ENCODE measurements around the gene TMEM37. TPM values are rescaled to one million over a fixed set of nuclear protein-coding genes. Genes with fewer than 3 reads are reported as not detected.

TMEM37 gene
- polyA plus RNA-seq, 1 donor = 8.3 TPM

- DNase-seq (ENCODE audit: low read depth) = no peak
Measured at GRCh38 chr2:119455066-119455718, 23.5 kb downstream of the TMEM37 start.

DNA sequence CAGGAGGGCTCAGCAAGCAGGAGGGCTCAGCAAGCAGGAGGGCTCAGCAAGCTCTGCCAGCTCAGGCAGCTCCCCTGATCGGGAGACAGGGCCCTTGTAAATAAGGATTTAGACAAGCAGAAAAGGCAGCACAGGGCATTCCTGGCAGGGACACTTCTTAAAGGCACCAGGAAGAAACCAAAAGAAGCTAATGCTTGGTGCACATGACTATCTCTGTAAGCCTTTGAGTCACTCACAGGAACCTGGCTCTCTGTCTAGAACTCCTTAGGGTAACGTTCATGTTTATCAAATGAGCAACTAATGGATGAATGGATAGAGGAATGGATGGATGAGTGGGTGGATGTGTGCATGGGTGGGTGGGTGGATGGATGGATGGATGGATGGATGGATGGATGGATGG is 28.4 kb downstream of the TMEM37 start:
- no peak for DNase-seq (ENCODE audit: low read depth)

DNA sequence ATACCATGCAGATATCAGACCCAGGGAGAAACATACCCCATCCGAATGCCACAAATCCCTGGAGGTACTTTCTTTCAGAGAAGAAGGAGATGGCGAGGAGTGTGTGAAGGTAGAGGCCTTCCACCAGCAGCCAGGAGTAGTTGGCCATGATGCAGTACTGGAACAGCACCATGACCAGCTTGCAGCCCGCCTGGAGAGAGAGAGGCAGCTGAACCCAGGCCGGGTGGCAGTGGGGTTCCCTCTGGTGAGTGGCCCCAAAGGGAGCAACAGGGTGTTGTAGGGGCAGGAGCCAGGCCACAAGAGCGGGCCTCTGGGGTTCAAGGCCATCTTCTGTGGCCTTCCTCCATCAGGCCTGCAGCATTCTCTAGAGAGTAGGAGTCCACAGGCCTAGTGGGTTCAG is 30.2 kb downstream of the TMEM37 start:
- DNase-seq (ENCODE audit: low read depth) = no peak

DNA sequence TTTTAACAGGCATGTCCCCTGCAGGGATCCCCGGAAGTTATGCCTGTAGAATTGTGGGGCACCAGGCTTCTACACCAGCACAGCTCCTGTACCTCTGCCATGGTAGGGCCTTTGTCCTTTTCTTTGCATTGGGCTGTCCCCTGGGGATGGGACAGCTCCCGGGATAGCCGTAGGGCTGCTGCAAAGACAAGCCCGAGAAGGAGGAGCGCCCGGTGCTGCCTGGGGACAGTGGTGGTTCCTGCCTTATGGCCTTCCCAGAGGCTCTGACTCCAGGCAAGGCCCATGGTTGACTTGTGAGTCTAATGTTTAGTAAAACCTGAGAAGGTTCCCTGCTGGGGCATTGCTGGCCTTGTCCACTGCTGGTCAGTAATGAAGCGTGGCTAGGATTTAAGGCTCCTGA is 30.9 kb downstream of the TMEM37 start:
- no peak for DNase-seq (ENCODE audit: low read depth)

- no peak for DNase-seq (ENCODE audit: low read depth)
Measured at GRCh38 chr2:119463136-119463535, 31.5 kb downstream of the TMEM37 start.

DNA sequence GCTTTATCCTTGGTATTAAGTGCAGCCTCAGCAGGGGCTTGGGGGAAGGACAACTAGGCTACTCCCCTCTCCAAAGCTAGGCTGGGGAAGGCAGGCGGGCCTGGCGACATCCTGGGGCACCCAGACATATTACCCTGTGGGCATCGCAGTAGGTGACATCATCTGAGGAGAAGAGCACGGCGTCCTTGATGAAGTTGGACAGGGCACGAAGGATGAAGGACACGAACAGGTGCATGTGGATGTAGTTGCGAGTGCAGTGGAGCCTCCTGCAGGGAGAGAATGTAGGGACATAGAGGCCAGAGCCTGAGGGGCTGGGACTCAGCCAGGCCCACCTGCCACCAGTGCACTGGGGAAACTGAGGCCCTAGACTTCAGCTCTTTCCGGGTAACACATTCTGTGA is 32.3 kb downstream of the TMEM37 start:
- no peak for DNase-seq (ENCODE audit: low read depth)

GRCh38 chr2:119464981-119465380 is 33.3 kb downstream of the TMEM37 start:
- no peak for DNase-seq (ENCODE audit: low read depth)

DNA sequence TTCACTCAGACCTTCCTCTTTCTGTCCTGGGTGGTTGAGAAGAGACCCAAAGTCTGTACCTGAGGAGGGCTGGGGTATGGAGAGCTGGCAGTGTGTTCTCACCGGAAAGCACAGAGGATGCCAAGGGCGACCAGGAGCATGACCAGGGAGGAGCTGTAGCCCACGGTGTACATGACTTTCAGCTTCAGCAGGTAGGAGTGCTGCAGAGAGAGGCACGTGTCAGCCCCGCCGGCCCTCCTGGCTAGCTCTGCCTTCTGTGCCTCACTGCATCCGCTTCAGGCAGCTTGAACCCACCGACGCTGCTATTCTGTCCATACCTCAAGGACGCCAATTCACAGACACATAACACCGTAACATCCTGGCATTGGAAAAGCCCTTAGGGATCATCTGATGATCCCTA is 34.0 kb downstream of the TMEM37 start:
- DNase-seq (ENCODE audit: low read depth) = no peak

DNA sequence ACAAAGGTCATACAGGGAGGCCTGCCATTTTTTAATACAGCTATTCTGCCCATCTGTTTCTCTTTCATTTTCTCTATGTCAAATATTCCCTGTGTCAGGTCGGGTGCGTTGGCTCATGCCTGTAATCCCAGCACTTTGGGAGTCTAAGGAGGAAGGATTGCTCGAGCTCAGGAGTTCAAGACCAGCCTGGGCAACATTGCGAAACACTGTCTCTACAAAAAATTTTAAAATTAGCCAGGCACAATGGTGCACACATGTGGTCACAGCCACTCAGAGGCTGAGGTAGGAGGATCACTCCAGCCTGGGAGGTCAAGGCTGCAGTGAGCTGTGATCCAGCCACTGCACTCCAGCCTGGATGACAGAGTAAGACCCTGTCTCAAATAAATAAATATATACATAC is 34.7 kb downstream of the TMEM37 start:
- no peak for DNase-seq (ENCODE audit: low read depth)

DNA sequence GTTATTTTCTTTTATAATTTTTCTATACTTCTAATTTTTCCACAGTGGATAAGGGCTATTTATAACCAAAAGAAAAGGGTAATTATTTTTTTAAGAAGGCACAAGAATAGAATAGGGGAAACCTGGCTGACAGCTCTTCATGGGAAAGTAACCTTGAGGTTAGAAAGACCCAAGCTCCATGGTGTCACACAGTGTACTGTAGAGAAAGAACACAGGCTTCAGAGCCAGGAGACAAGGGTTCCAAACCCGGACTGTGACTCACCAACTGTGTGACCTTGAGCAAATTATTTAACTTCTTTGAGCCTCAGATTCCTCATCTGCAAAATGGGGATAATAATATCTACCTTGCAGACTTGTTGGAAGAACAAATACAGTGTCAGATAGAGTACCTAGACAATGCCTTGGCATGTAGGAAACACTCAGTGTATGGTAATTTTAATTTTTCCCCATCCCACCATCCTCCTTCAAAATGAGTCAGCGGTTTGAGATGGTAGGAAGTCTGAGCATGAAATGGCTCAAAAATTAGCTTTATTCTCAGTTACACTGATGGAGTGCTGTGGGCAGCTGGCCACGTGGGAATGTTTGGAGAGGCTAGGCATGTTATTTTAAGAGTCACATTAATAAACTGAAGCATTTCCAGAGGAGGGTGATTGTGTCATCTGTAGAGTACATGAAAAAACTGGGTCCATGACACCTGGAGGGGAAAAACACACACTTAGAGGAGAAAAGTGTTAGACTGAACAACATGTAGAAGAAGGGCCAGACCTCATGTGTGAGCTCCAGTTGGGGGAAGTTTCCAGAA is 36.7 kb downstream of the TMEM37 start:
- no peak for DNase-seq (ENCODE audit: low read depth)

- DNase-seq (ENCODE audit: low read depth) = no peak
Measured at GRCh38 chr2:119469131-119469530, 37.5 kb downstream of the TMEM37 start.

DNA sequence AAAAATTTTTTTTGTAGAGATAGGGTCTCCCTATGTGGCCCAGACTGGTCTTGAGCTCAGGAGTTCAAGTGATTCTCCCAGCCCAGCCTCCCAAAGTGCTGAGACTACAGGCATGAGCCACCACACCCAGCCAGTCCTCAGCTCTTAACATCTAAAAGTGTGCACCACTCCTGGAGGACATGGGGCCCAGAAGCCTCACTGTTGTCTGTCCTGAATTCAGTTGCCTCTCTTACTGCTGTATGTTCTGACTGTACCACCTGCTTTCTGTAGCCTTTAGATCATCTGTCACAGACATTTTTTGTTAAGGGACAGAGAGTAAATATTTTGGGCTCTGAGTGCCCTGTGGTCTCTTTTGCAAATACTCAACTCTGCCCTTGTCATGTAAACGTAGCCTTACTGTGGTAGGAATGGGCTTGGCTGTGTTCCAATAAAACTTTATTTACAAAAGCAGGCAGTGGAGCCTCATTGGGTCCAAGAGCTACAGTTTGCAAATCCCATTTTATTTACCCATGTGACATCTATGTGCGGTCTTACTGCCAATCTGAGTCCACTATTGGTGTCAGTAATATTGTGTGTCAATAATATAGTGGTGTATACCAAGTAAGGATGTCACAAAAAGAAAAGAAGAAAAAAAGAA is 38.1 kb downstream of the TMEM37 start:
- DNase-seq (ENCODE audit: low read depth) = no peak

DNA sequence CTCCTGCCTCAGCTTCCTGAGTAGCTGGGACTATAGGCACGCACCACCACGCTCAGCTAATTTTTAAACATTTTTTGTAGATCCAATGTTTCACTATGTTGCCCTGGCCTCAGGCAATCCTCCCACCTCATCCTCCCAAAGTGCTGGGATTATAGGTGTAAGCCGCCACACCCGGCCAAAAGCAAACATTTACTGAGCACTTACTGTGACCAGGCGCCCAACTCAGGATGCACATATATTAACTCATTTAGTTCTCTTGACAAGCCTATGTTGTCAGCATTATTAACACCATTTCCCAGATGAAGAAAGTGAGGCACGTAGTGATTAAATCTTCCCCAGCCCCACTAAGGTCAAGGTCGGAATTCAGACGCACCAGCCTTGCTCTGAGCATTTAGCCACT is 41.1 kb downstream of the TMEM37 start:
- DNase-seq (ENCODE audit: low read depth) = no peak

- no peak for DNase-seq (ENCODE audit: low read depth)
Measured at GRCh38 chr2:119473621-119474370, 42.1 kb downstream of the TMEM37 start.

DNA sequence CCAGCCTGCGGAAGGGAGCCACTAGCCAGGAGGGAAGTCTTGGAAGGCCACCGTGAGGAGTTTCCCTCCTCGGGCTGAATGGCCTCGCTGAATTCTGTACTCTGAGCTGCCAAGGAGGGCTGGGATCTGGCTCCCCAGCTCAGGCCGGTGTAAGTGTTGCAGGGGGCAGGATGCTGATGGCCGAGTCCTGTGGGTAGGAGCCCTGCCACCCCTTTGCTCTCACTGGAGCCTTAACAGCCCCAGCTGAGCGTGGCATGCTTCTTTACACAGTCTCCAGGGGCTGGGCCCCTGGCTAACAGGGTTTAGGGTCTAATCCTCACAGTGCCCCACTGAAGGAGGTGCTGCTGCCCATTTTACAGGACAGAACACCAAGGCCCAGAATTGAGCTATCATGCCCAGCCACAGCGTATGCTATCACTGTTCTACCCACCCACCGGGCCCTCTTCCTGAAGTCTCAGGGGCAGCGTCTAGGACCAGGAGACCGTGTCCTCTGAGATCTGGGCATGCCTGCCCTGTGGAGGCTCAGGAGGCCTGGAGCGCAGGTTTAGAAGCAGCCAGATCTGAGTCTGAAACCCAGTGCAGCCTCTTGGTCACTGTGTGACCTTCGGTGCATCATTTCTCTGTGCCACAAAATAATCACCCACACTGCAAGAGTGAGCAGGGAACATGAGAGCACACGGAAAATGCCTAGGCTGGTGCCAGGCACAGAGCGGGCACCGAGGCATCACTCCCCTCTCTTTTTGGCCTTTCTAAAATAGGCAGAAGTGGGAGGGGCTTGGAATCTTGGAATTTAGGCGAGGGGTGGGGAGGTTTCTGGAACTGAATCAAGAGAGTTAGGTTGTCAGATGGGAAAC is 42.9 kb downstream of the TMEM37 start:
- no peak for DNase-seq (ENCODE audit: low read depth)

GRCh38 chr2:119475225-119475856 is 43.7 kb downstream of the TMEM37 start:
- DNase-seq (ENCODE audit: low read depth) = no peak

DNA sequence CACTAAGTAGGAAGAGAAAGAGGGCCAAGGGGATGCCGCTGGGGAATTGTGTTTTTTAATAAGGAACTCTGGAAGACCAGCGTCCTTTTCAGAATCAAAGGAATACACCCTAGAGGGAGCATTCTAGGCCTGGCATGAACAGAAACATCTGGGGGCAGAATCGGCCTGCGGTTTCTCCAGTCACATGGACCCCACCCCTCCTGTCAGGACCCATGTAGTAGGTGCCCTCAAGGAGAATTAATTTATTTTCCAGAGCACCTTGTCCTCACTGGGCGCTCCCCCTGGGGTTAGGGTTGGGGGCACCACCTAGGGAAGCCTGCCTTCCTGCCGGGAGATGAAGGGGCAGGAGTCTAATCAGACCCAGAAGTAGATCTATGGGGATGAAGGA is 44.2 kb downstream of the TMEM37 start:
- no peak for DNase-seq (ENCODE audit: low read depth)

DNA sequence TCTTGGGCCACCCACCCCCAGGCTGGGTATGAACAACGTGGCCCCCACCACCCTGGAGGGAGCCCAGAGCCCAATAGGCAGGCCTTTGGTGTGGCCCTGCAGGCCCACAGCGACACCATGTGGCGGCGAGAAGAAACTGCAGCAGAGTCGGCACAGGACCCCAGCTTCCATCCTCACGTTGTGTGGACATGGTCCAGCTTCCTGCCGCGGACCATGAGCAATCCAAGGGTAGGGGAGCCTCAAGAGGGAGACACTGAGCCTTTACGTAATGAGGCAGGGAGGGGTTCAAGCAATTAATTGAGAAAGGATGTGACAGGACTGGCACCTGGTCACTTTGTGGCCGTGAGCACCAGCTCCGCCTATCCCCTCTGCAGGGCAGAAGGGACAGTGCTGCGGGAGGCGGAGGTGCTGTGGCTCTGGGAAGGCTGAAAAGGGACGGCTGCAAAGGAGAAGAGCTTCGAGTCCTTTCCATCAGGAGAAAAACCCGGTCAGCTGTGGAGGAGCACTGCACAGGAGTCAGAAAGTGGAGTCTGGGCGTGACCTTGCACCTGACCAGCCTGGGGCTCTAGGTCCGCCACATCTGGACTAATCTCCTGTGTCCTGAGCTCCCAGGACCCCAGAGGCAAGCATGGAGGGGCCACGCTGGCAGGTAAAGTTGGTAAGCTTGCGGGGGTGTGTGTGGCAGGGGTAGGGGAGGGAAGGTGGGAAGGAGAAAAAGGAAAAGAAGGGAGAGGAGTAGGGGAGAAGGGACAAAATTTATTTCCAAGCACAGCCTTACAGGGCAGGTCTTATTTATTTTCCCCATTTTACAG is 44.9 kb downstream of the TMEM37 start:
- DNase-seq (ENCODE audit: low read depth) = no peak

DNA sequence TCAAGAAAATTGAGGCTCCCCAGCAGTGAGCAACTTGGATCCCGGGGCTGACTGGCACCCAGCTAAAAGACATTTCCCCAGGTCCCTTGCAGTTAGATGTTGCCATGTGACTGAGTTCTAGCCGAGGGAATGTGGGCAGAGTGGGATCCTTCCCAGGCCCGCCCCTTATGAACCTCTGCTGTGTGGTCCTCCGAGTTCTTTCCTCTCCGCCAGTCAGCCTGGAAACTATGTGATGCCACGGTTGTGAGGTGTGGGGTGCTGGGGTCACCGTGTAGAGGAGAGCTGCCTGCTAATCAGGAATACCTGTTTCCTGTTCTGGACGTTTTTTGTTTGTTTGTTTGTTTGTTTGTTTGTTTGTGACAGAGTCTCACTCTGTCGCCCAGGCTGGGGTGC is 45.5 kb downstream of the TMEM37 start:
- DNase-seq (ENCODE audit: low read depth) = no peak
